ENCODE data around the gene SYT8. TPM values are rescaled to one million over a fixed set of nuclear protein-coding genes. Genes with fewer than 3 reads are reported as not detected.
A peak's percentile ranks its signal among the peaks of the same experiment; 100 is the strongest.
"Not testable (repeated sequence)": the region's sequence is repeated elsewhere in the genome, so short reads cannot be mapped to it uniquely, and the experiment has no call there.

SYT8 gene
- total RNA-seq, 2 experiments from 2014 or later = not detected

DNA sequence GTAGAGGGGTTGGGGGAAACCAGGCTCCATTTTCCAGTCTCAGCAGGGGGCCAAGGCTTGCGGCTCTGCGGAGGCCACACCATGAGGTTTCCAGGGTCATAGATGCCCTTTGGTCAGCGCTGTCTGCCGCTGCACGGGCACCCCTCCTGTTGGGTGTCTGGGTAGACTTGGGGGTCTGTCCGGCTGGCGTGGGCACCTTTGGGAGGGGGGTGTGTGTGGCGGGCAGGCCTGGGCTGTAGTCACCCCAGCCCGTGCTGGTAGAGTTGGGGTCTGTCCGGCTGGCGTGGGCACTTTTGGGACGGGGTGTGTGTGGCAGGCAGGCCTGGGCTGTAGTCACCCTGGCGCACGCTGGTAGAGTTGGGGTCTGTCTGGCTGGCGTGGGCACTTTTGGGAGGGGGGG is 36.7 kb downstream of the SYT8 start:
- Mint-ChIP-seq H3K27me3 (no peaks in the 10 kb centered on the region), H3K4me3 (no peak overlapping the region), H3K9me3 (no peaks in the 10 kb centered on the region), H3K4me1 (ENCODE audit: low read depth) (peaks cover 56% of the 10 kb centered on the region), H3K36me3 (ENCODE audit: low read depth) (peaks cover 18% of the 10 kb centered on the region), H3K27ac (peak overlapping the region; percentile 86)
- no peak for ATAC-seq (ENCODE audit: poor library complexity)
- ChIA-PET POLR2A (interaction anchor here (1.5 to 3.1 kb wide), 3 partner anchors 18 to 21 kb away, joined by 5 to 21 read pairs (median 13); partner anchors contain the start of gene LSP1), CTCF (interaction anchor here (2.8 kb wide), 1 partner anchor 11 kb away, joined by 17 read pairs; no protein-coding TSS in a partner anchor)
- H3K36me3 ChIP-seq (ENCODE audit: insufficient read depth, low read length) = peaks cover 12% of the 10 kb centered on the region
- peaks cover 95% of the 10 kb centered on the region for H3K4me1 ChIP-seq (ENCODE audit: insufficient read depth, low read length)
- no peaks in the 10 kb centered on the region for H3K27me3 ChIP-seq (ENCODE audit: control insufficient read depth in 1 of 2, insufficient read depth in 2 of 2, low read length in 2 of 2)
- TF ChIP-seq CTCF (IDR thresholded peaks at IDR 0.05) = no peak
- DNase-seq = peak in 1 of 14 experiments; percentile 1
- H3K4me3 ChIP-seq (ENCODE audit: low read length) = no peak overlapping the region
- intact Hi-C loops (cut with DNase I, micrococcal nuclease) = loop anchor here (2.0 kb wide), 2 partner anchors 17 to 19 kb away; partner anchors contain the start of gene LSP1 (in 1 of the 2)
- H3K9me3 ChIP-seq (ENCODE audit: control insufficient read depth in 1 of 2, insufficient read depth in 1 of 2, low read length in 2 of 2) = no peaks in the 10 kb centered on the region
- H3K27ac ChIP-seq (ENCODE audit: low read depth in 1 of 2, low read length in 2 of 2) = peak overlapping the region; percentile 22 to 48

- H3K4me1 Mint-ChIP-seq (ENCODE audit: low read depth) = peaks cover 56% of the 10 kb centered on the region
- ChIA-PET POLR2A (interaction anchor here (1.4 kb wide), 1 partner anchor 20 kb away, joined by 4 read pairs; the partner anchor contains the start of gene LSP1), CTCF (no interaction called here)
- Histone ChIP-seq H3K4me3 (ENCODE audit: low read length) (no peak overlapping the region), H3K9me3 (ENCODE audit: control insufficient read depth in 1 of 2, insufficient read depth in 1 of 2, low read length in 2 of 2) (no peaks in the 10 kb centered on the region), H3K4me1 (ENCODE audit: insufficient read depth, low read length) (peaks cover 89% of the 10 kb centered on the region), H3K36me3 (ENCODE audit: insufficient read depth, low read length) (peaks cover 12% of the 10 kb centered on the region), H3K27me3 (ENCODE audit: control insufficient read depth in 1 of 2, insufficient read depth in 2 of 2, low read length in 2 of 2) (no peaks in the 10 kb centered on the region), H3K27ac (ENCODE audit: low read depth in 1 of 2, low read length in 2 of 2) (peak overlapping the region in 1 of 2 donors; percentile 48)
- peak overlapping the region; percentile 25 for H3K4me3 Mint-ChIP-seq
- no peaks in the 10 kb centered on the region for H3K9me3 Mint-ChIP-seq
- intact Hi-C loops (cut with DNase I, micrococcal nuclease) = no loop called here
- H3K36me3 Mint-ChIP-seq (ENCODE audit: low read depth) = peaks cover 18% of the 10 kb centered on the region
- no peaks in the 10 kb centered on the region for H3K27me3 Mint-ChIP-seq
- no peak for TF ChIP-seq CTCF (IDR thresholded peaks at IDR 0.05)
- peak overlapping the region; percentile 86 for H3K27ac Mint-ChIP-seq
- DNase-seq (peak in 1 of 14 experiments; percentile 0), ATAC-seq (ENCODE audit: poor library complexity) (no peak)
These were observed 37.6 kb downstream of the SYT8 start for GRCh38 chr11:1872267-1872985.

DNA sequence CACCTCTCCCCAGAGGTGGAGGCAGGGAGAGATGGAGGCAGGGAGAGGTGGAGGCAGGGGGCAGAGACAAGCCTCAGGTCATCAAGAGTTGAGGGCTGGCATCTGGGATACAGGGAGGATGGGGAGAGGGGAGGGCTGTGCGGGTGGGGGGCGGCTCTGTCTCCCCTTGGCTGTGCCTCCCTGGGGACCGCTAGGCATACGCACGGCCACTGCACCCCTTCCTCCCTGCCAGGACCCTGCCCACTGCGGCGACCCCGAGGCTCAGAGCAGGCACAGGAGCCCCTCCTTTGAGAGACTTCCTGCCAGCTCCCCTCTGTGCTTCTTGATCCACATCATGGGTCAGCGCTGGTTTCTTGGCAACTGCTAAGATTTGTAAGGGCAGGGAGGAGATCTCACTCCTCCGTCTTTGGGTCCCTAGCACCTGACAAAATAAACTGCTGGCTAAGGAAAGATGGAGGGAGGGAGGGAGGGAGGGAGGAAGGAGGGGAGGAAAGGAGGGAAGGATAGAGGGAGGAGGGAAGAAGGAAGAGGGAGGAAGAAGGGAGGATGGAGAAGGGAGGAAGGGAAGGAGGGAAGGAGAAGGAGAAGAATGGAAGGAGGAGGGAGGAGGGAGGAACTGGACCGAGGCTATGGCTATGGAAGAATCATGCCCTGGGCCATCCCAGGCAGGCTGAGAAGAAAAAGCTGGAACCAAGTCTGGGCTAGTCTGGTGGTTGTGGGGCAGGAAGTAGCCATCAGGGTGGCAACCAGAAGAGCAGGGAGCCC is 38.4 kb downstream of the SYT8 start:
- peak overlapping the region in 1 of 2 donors; percentile 35 for H3K27ac ChIP-seq (ENCODE audit: low read depth in 1 of 2, low read length in 2 of 2)
- Mint-ChIP-seq H3K27ac (peak overlapping the region; percentile 78), H3K4me3 (no peak overlapping the region), H3K9me3 (no peaks in the 10 kb centered on the region), H3K36me3 (ENCODE audit: low read depth) (peaks cover 14% of the 10 kb centered on the region), H3K27me3 (no peaks in the 10 kb centered on the region), H3K4me1 (ENCODE audit: low read depth) (peaks cover 50% of the 10 kb centered on the region)
- no peak overlapping the region for H3K4me3 ChIP-seq (ENCODE audit: low read length)
- intact Hi-C loops (cut with DNase I, micrococcal nuclease) = no loop called here
- ATAC-seq (ENCODE audit: poor library complexity) (no peak), DNase-seq (peak in 1 of 14 experiments; percentile 0)
- no peaks in the 10 kb centered on the region for H3K9me3 ChIP-seq (ENCODE audit: control insufficient read depth in 1 of 2, insufficient read depth in 1 of 2, low read length in 2 of 2)
- H3K4me1 ChIP-seq (ENCODE audit: insufficient read depth, low read length) = peaks cover 88% of the 10 kb centered on the region
- POLR2A ChIA-PET = interaction anchor here (1.4 kb wide), 1 partner anchor 20 kb away, joined by 4 read pairs; the partner anchor contains the start of gene LSP1
- no peaks in the 10 kb centered on the region for H3K27me3 ChIP-seq (ENCODE audit: control insufficient read depth in 1 of 2, insufficient read depth in 2 of 2, low read length in 2 of 2)
- CTCF ChIA-PET = no interaction called here
- TF ChIP-seq CTCF (IDR thresholded peaks at IDR 0.05) = no peak
- peaks cover 12% of the 10 kb centered on the region for H3K36me3 ChIP-seq (ENCODE audit: insufficient read depth, low read length)

DNA sequence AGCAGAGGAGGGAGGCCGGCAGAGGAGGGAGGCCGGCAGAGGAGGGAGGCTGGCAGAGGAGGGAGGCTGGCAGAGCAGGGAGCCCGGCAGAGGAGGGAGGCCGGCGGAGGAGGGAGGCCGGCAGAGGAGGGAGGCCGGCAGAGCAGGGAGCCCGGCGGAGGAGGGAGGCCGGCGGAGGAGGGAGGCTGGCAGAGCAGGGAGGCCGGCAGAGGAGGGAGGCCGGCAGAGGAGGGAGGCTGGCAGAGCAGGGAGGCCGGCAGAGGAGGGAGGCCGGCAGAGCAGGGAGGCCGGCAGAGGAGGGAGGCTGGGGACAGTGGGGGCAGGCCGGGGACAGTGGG is 39.0 kb downstream of the SYT8 start:
- H3K4me3 Mint-ChIP-seq; CTCF ChIA-PET; H3K9me3 Mint-ChIP-seq; H3K27ac ChIP-seq (ENCODE audit: low read depth in 1 of 2, low read length in 2 of 2); POLR2A ChIA-PET; H3K27me3 Mint-ChIP-seq; H3K4me3 ChIP-seq (ENCODE audit: low read length); H3K27me3 ChIP-seq (ENCODE audit: control insufficient read depth in 1 of 2, insufficient read depth in 2 of 2, low read length in 2 of 2); ATAC-seq (ENCODE audit: poor library complexity); intact Hi-C loops (cut with DNase I, micrococcal nuclease); H3K9me3 ChIP-seq (ENCODE audit: control insufficient read depth in 1 of 2, insufficient read depth in 1 of 2, low read length in 2 of 2): not testable (repeated sequence)
- Mint-ChIP-seq H3K27ac (peak overlapping the region; percentile 78), H3K36me3 (ENCODE audit: low read depth) (peaks cover 14% of the 10 kb centered on the region), H3K4me1 (ENCODE audit: low read depth) (peaks cover 50% of the 10 kb centered on the region)
- DNase-seq = peak in 1 of 14 experiments; percentile 0
- peaks cover 12% of the 10 kb centered on the region for H3K36me3 ChIP-seq (ENCODE audit: insufficient read depth, low read length)
- peaks cover 87% of the 10 kb centered on the region for H3K4me1 ChIP-seq (ENCODE audit: insufficient read depth, low read length)

Data from CD4-positive, alpha-beta T cell (primary cell).